GM12892 (cell line): Measurements from ENCODE around the gene CDH18.

Experiments
- POLR2A ChIP-seq: IDR thresholded peaks from 2 replicates; pipeline ENCODE4 v1.6.1; 2011; ENCODE audit warnings: low read depth, low read length, control low read depth
- POLR2AphosphoS5 ChIP-seq: IDR thresholded peaks from 2 replicates; pipeline ENCODE4 v1.6.1; 2011; ENCODE audit warnings: low read depth, low read length, control low read depth
- TAF1 ChIP-seq: IDR thresholded peaks from 2 replicates; pipeline ENCODE4 v1.6.1; 2011; ENCODE audit warnings: low read depth, mild to moderate bottlenecking, control low read depth, low read length, borderline replicate concordance

GRCh38 chr5:20034717-20035116, 46.7 kb upstream of the CDH18 start:
- TF ChIP-seq POLR2A: no peak
- no peak for TF ChIP-seq POLR2AphosphoS5
- TF ChIP-seq TAF1: no peak
